B cell (primary cell): ENCODE data around the gene ATP6V1B1. TPM values are rescaled to one million over a fixed set of nuclear protein-coding genes. Genes with fewer than 3 reads are reported as not detected.

Source experiments
- ATAC-seq: fragments of 200-7000 bp; cut with Tn5 transposase; one replicate; pipeline ENCODE4 v1.10.0; 2021; ENCODE audit warnings: low read depth, mild to moderate bottlenecking, moderate number of reproducible peaks, moderate library complexity
- CTCF ChIA-PET: fragments of 350-600 bp; sonication (Branson Sonifier 250); formaldehyde crosslinking; loops from one replicate; lab custom pipeline; 2021; ENCODE audit warnings: antibody characterized with exemption, inconsistent platforms; lab: Charles Lee
- POLR2A ChIA-PET: fragments of 350-600 bp; sonication (Branson Sonifier 250); formaldehyde crosslinking; loops from one replicate; lab custom pipeline; 2021; ENCODE audit warnings: antibody characterized with exemption; lab: Charles Lee
- DNase-seq: peaks from one replicate; pipeline ENCODE4 v3.0.0; 2013
- H2AFZ ChIP-seq: 2 replicates; pipeline ENCODE4 v1.6.1; 2012; ENCODE audit warnings: mild to moderate bottlenecking, low read depth, low read length; ENCODE audit not compliant: insufficient read depth, poor library complexity, severe bottlenecking
- H3K27ac ChIP-seq, 2 donors: 1 replicate in 1 of 2; 2 replicates in 1 of 2; pipeline ENCODE4 v1.5.1; 2012 to 2013; ENCODE audit warnings: low read length in 2 of 2, mild to moderate bottlenecking in 2 of 2, moderate library complexity in 1 of 2
- H3K27me3 ChIP-seq, 4 experiments: fragments of 200-600 bp in 1 of 4; sonication (generic) in 1 of 4; replicated peaks in 1 of 4; 1 replicate in 2 of 4; 2 replicates in 2 of 4; pipeline versions ENCODE4 v1.6.1 to v1.7.0; 2013 to 2016; ENCODE audit warnings: low read length in 3 of 4, mild to moderate bottlenecking in 2 of 4, mixed read lengths in 1 of 4, moderate library complexity in 1 of 4; ENCODE audit not compliant: insufficient read depth in 4 of 4, control insufficient read depth in 3 of 4; ENCODE audit errors: control extremely low read depth in 1 of 4
- H3K36me3 ChIP-seq, 2 experiments: replicated peaks in 1 of 2; 1 replicate in 1 of 2; 2 replicates in 1 of 2; pipeline versions ENCODE4 v1.6.1 to v1.7.1; 2013; ENCODE audit warnings: low read length in 1 of 2; ENCODE audit not compliant: insufficient read depth in 2 of 2, control insufficient read depth in 1 of 2; ENCODE audit errors: control extremely low read depth in 1 of 2, extremely low read depth in 1 of 2
- H3K4me1 ChIP-seq, 2 donors: fragments of 200-600 bp in 1 of 2; sonication (generic) in 1 of 2; 1 replicate in 1 of 2; 2 replicates in 1 of 2; pipeline versions ENCODE4 v1.5.1 to v1.6.1; 2013 to 2017; ENCODE audit warnings: low read length in 2 of 2; ENCODE audit not compliant: control insufficient read depth in 2 of 2, insufficient read depth in 2 of 2
- H3K4me2 ChIP-seq: replicated peaks from 2 replicates; pipeline ENCODE3; 2012; ENCODE audit warnings: mild to moderate bottlenecking, low read depth, low read length; ENCODE audit not compliant: poor library complexity, severe bottlenecking
- H3K4me3 ChIP-seq, 5 experiments: fragments of 200-600 bp in 1 of 5; sonication (generic) in 1 of 5; 1 replicate in 3 of 5; 2 replicates in 2 of 5; pipeline versions ENCODE4 v1.5.1 to v1.7.0; 2011 to 2016; ENCODE audit warnings: low read length in 4 of 5, mild to moderate bottlenecking in 4 of 5, low read depth in 2 of 5, control low read depth in 1 of 5, moderate library complexity in 1 of 5; ENCODE audit not compliant: insufficient read depth in 1 of 5; ENCODE audit errors: control extremely low read depth in 1 of 5, extremely low read depth in 1 of 5
- H3K79me2 ChIP-seq: fragments of 200-600 bp; sonication (generic); one replicate; pipeline ENCODE4 v1.6.0; 2016; ENCODE audit warnings: low read length; ENCODE audit not compliant: control insufficient read depth, insufficient read depth
- H3K9ac ChIP-seq: fragments of 200-600 bp; sonication (generic); 2 replicates; pipeline ENCODE4 v1.6.1; 2017; ENCODE audit warnings: mild to moderate bottlenecking, low read length, moderate library complexity
- H3K9me3 ChIP-seq, 3 donors: one replicate each; pipeline versions ENCODE4 v1.6.1 to v1.7.1; 2013; ENCODE audit warnings: low read length in 2 of 3; ENCODE audit not compliant: control insufficient read depth in 2 of 3, insufficient read depth in 1 of 3; ENCODE audit errors: control extremely low read depth in 1 of 3
- H4K20me1 ChIP-seq: 2 replicates; pipeline ENCODE4 v1.6.0; 2012; ENCODE audit warnings: mild to moderate bottlenecking, low read length; ENCODE audit not compliant: insufficient read depth, control insufficient read depth, poor library complexity, severe bottlenecking
- H3K27ac Mint-ChIP-seq: one replicate; pipeline ENCODE4 v1.8.0; 2021; ENCODE audit warnings: mixed read lengths
- H3K27me3 Mint-ChIP-seq: one replicate; pipeline ENCODE4 v1.8.0; 2021; ENCODE audit warnings: mixed read lengths
- H3K4me1 Mint-ChIP-seq: one replicate; pipeline ENCODE4 v1.8.0; 2021; ENCODE audit warnings: mixed read lengths
- H3K4me3 Mint-ChIP-seq: one replicate; pipeline ENCODE4 v1.8.0; 2021; ENCODE audit warnings: mixed read lengths
- H3K9me3 Mint-ChIP-seq: one replicate; pipeline ENCODE4 v1.8.0; 2022; ENCODE audit warnings: mixed read lengths; ENCODE audit not compliant: insufficient read depth
- EZH2 ChIP-seq: IDR thresholded peaks from 2 replicates; pipeline ENCODE4 v1.6.1; 2012; ENCODE audit warnings: borderline replicate concordance, low read depth, mild to moderate bottlenecking, moderate library complexity, low read length; ENCODE audit not compliant: insufficient read depth, poor library complexity, severe bottlenecking
- WGBS: methylation state at CpG from one replicate; pipeline ENCODE4 v1.1.5; 2013; ENCODE audit warnings: missing lambda C conversion rate; ENCODE audit not compliant: insufficient coverage; 5-methylcytosine and 5-hydroxymethylcytosine counted together
- intact Hi-C: fragments of 100-400 bp; cut with micrococcal nuclease; formaldehyde crosslinking; loops from one replicate; pipeline ENCODE4 v1.10.0; 2022
- polyA plus RNA-seq: library from polyadenylated mRNA; depleted of rRNA; stranded (reverse); fragments of >200 nt; gene quantifications from 2 replicates; pipeline ENCODE4 v1.2.3, GENCODE V29; 2012
- total RNA-seq, 2 donors: library from RNA; stranded (reverse); fragments of 120-200 nt in 1 of 2; gene quantifications; 1 replicate in 1 of 2; 2 replicates in 1 of 2; pipeline versions ENCODE4 v1.2.3 to v1.2.4, GENCODE V29; 2013 to 2022
- TF ChIP-seq, protein P1 (sequence below): fragments of 200-600 bp; IDR thresholded peaks from one replicate; pipeline ENCODE4 v1.8.0; 2022; ENCODE audit warnings: antibody characterized with exemption, mild to moderate bottlenecking

Gene ATP6V1B1
- total and polyA plus RNA-seq, 2 donors (not counting 1 experiment from before 2014, with no cell fraction given): not detected

- 67% methylated on average over 1 of the region's 14 CpGs for WGBS
- intact Hi-C loops: loop anchor here (1.0 to 5.0 kb wide), 7 partner anchors 12 to 355 kb away; partner anchors contain the start of genes NAGK, PAIP2B, TEX261 and ZNF638
- no peak for ATAC-seq
Measured at GRCh38 chr2:70977605-70978205, 42.0 kb downstream of the ATP6V1B1 start.

More at GRCh38 chr2:70977605-70978205, 42.0 kb downstream of the ATP6V1B1 start:
- Histone ChIP-seq H3K4me1 (peaks cover 16 to 22% of the 10 kb centered on the region in 2 donors), H2AFZ (peak overlapping the region; percentile 89), H3K79me2 (no peaks in the 10 kb centered on the region), H3K4me3 (peak overlapping the region; percentile 52 to 84 (median 64)), H3K27me3 (no peaks in the 10 kb centered on the region), H4K20me1 (no peaks in the 10 kb centered on the region), H3K4me2 (peak overlapping the region; percentile 98), H3K27ac (peak overlapping the region; percentile 43 to 79), H3K9ac (peak overlapping the region; percentile 78), H3K36me3 (no peaks in the 10 kb centered on the region), H3K9me3 (no peaks in the 10 kb centered on the region)
- Mint-ChIP-seq H3K9me3 (no peaks in the 10 kb centered on the region), H3K4me1 (peaks cover 22% of the 10 kb centered on the region), H3K27me3 (peaks cover 15% of the 10 kb centered on the region), H3K4me3 (peak overlapping the region; percentile 95), H3K27ac (peak overlapping the region; percentile 93)
- CTCF ChIA-PET: interaction anchor here (0.7 to 3.8 kb wide), 8 partner anchors 9 to 684 kb away, joined by 3 to 53 read pairs (median 6); partner anchors contain the start of genes SNRPG and TEX261
- DNase-seq: peak; percentile 57
- POLR2A ChIA-PET: interaction anchor here (0.6 to 1.3 kb wide), 3 partner anchors 24 to 354 kb away, joined by 3 to 4 read pairs (median 3); partner anchors contain the start of gene ZNF638
- TF ChIP-seq, protein P1, sequence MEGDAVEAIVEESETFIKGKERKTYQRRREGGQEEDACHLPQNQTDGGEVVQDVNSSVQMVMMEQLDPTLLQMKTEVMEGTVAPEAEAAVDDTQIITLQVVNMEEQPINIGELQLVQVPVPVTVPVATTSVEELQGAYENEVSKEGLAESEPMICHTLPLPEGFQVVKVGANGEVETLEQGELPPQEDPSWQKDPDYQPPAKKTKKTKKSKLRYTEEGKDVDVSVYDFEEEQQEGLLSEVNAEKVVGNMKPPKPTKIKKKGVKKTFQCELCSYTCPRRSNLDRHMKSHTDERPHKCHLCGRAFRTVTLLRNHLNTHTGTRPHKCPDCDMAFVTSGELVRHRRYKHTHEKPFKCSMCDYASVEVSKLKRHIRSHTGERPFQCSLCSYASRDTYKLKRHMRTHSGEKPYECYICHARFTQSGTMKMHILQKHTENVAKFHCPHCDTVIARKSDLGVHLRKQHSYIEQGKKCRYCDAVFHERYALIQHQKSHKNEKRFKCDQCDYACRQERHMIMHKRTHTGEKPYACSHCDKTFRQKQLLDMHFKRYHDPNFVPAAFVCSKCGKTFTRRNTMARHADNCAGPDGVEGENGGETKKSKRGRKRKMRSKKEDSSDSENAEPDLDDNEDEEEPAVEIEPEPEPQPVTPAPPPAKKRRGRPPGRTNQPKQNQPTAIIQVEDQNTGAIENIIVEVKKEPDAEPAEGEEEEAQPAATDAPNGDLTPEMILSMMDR: no peak
- no peak for TF ChIP-seq EZH2
